NB4 (cell line): ENCODE results near the gene C4orf50.
"Not testable (repeated sequence)": the region's sequence is repeated elsewhere in the genome, so short reads cannot be mapped to it uniquely, and the experiment has no call there.

ENCODE experiments used
- DNase-seq: peaks from one replicate; pipeline ENCODE4 v3.0.0; 2010; ENCODE audit warnings: low read depth
- H3K4me3 ChIP-seq: one replicate; pipeline ENCODE4 v1.5.1; 2011; ENCODE audit warnings: mild to moderate bottlenecking, low read depth, low read length, moderate library complexity
- MYC ChIP-seq: IDR thresholded peaks from 2 replicates; pipeline ENCODE4 v1.6.1; 2011; ENCODE audit warnings: low read depth, low read length
- POLR2A ChIP-seq: IDR thresholded peaks from 2 replicates; pipeline ENCODE4 v1.6.1; 2011; ENCODE audit warnings: mild to moderate bottlenecking; ENCODE audit not compliant: insufficient read length; ENCODE audit errors: extremely low read depth
- TF ChIP-seq, protein P1 (sequence below): IDR thresholded peaks from 2 replicates; pipeline ENCODE4 v1.6.1; 2011; ENCODE audit warnings: low read depth, low read length
- TF ChIP-seq, protein P2 (sequence below): IDR thresholded peaks from one replicate; pipeline ENCODE4 v1.5.1; 2012; ENCODE audit warnings: low read depth, low read length

C4orf50 gene

DNA sequence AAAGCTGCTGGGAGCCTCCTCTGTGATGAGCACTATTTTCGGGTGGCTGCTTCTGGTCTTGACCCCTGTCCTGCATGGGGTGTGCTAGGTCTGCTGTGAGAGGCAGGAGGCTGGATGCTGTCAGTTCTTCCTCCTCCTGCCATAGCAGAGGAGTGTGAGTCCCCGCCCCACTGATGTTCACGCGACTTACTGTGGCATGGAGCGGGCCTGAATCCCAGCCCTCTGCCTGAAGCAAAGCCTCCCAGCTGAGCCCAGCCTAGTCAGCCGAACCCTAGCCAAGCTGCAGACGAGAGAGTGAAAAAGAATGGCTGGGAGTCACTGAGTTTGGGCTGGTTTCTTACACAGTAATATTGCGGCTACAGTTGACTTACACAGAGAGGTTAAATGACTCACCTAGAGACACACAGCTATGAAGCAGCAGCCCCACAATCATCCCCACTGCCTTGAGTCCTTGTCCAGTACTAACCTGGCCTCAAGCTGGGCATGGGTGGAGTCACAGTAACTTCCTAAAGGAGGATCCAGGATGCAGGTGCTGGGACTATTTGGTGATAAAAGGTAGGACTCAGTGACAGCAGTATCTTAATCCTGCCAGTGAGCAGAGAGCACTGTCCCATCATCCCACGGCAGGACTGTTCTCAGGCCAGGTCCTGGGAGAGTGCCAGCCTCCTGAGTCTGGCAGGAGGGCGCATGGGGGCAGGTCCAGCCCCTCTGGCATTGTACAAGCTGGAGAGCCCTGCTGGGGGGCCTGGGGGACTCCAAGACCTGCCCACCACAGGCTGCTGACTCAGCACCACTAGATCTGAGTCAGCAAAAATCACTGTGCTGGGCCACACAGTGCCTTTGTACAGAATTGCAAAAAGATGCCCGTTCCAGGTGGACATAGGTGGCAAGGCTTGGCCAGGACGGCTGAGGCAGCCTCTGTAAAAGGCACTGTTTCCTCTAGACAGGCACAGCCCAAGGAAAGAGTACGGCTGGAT, 65.0 kb downstream of the C4orf50 start:
- no peak for TF ChIP-seq POLR2A
- TF ChIP-seq, protein P1, sequence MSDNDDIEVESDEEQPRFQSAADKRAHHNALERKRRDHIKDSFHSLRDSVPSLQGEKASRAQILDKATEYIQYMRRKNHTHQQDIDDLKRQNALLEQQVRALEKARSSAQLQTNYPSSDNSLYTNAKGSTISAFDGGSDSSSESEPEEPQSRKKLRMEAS: no peak
- TF ChIP-seq, protein P2, sequence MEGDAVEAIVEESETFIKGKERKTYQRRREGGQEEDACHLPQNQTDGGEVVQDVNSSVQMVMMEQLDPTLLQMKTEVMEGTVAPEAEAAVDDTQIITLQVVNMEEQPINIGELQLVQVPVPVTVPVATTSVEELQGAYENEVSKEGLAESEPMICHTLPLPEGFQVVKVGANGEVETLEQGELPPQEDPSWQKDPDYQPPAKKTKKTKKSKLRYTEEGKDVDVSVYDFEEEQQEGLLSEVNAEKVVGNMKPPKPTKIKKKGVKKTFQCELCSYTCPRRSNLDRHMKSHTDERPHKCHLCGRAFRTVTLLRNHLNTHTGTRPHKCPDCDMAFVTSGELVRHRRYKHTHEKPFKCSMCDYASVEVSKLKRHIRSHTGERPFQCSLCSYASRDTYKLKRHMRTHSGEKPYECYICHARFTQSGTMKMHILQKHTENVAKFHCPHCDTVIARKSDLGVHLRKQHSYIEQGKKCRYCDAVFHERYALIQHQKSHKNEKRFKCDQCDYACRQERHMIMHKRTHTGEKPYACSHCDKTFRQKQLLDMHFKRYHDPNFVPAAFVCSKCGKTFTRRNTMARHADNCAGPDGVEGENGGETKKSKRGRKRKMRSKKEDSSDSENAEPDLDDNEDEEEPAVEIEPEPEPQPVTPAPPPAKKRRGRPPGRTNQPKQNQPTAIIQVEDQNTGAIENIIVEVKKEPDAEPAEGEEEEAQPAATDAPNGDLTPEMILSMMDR: no peak
- no peak for TF ChIP-seq MYC
- no peak for DNase-seq
- H3K4me3 ChIP-seq: no peak overlapping the region

GRCh38 chr4:5952286-5952974, 65.8 kb downstream of the C4orf50 start:
- no peak for DNase-seq
- no peak overlapping the region for H3K4me3 ChIP-seq
- TF ChIP-seq, protein P1: no peak
- TF ChIP-seq, protein P2: no peak
- TF ChIP-seq POLR2A: no peak

GRCh38 chr4:5946653-5947052, 71.6 kb downstream of the C4orf50 start:
- DNase-seq, H3K4me3 ChIP-seq: not testable (repeated sequence)

DNA sequence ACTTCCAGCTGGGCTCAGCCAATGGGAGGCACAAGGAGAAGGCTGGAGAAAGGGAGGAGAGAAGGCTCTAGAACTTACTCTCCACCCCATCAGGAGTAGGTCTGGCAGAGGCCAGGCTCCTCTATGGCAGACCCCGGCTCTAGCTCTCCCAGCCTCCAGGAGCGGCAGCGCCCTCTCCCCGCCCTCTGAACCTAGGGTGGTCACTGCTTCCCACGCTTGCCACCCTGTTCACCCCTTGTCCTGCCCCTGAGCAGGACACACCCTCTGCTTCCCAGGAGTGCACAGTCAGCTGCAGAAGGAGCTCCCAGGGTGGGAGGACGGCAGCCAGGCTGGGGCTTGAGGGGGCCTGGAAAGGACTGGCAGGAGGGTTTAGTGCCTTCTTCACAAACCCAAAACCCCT, 72.3 kb downstream of the C4orf50 start:
- no peak for DNase-seq
- no peak overlapping the region for H3K4me3 ChIP-seq
- TF ChIP-seq POLR2A (no peak), MYC (no peak)
- TF ChIP-seq, protein P1: no peak
- TF ChIP-seq, protein P2: no peak

- DNase-seq: no peak
- H3K4me3 ChIP-seq: no peak overlapping the region
- TF ChIP-seq, protein P2: no peak
- TF ChIP-seq, protein P1: no peak
- no peak for TF ChIP-seq POLR2A
- TF ChIP-seq MYC: no peak
These were observed 73.1 kb downstream of the C4orf50 start for GRCh38 chr4:5945171-5945570.

DNA sequence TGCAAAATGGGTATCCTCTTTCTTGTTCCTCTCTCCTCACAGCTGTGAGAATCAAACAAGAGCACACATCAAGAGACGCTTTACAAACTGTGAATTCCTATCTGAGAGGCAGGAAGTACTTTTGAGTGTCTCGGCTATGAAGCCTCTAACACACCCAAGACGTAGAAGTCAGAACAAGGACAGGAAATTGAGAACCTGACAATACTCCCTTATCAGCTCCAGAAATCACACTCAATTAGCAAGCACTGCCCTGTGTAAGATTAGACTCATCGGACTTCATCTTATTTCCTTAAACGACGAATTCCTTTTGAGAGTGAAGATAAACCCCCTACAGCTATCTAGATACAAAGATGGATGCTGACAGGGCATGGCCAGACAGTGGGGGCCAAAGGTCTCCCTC, 74.7 kb downstream of the C4orf50 start:
- no peak for TF ChIP-seq POLR2A
- TF ChIP-seq, protein P1: no peak
- TF ChIP-seq, protein P2: no peak
- H3K4me3 ChIP-seq: no peak overlapping the region
- DNase-seq: no peak
